Stimulated activated CD4-positive, alpha-beta T cell treated with anti-CD3 and anti-CD28 coated beads, TNF-alpha, amount 100 ng/mL, for 4 hours (primary cell): ENCODE results near the gene STAM2.
"Not testable (repeated sequence)": the region's sequence is repeated elsewhere in the genome, so short reads cannot be mapped to it uniquely, and the experiment has no call there.

ENCODE experiments used
- DNase-seq, 3 experiments: peaks; one replicate each; pipeline ENCODE4 v3.0.0-alpha.2; 2020; ENCODE audit warnings: low read depth in 3 of 3

Gene STAM2

DNA sequence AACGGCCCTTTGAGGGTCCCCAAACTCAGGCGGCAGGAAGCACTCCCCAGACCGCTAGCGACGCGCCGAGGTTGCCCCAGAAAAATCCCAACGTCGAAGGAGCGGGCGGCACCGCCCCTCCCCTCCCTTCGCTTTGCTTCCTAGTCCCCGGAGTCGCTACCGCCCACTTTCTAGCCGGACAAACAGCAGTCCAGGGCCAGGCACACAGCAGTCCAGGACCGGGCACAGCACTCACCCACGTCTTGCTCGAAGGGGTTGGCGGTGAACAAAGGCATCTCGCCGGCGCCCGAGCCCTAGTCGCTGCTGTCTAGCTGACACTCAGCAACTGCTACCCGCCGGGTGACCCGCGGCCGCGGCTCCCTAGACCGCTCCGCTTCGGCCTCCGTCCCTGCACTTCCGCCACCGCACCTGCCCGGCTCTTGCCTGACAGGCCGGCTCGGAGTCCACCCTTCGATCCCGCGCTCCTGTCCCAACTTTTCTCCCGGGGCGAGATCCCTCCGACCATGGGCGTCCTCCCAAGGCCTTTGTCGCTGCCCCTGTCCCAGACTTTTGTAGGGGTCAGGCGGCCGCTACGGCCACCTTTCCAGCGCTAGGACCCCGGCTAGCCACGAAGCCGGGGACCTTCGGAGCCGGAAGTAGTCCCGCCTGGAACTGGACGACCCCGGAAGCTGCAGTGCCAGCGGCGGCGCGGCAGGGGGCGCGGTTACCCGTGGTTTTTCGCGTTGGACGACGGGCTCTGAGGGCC, at the start of gene STAM2:
Gene STAM2, minus strand, starts transcription at position 396 of the 745 bp plus-strand sequence. Its CDS starts 121 bp downstream, at position 275.
- peak; percentile 88 to 90 (median 89) for DNase-seq

DNA sequence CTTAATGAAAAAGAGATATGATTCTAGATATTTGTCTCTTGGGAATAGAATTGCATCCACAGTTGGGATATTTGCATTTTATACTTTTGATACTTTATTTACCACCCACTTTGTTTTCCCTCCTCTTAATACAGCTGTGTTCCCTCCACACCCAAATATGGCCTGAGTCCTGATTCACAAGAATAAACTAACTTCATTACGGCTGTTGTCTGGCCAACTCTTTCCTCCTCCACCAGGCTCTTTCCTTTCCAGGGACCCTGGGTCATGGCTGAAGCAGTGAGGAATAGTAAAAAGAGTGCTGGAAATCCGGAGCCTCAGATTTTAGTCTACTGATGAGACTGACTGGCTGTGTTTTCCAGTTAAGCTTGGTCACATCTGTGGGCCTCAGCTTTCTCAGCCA, 48.4 kb upstream of the STAM2 start:
- no peak for DNase-seq

DNA sequence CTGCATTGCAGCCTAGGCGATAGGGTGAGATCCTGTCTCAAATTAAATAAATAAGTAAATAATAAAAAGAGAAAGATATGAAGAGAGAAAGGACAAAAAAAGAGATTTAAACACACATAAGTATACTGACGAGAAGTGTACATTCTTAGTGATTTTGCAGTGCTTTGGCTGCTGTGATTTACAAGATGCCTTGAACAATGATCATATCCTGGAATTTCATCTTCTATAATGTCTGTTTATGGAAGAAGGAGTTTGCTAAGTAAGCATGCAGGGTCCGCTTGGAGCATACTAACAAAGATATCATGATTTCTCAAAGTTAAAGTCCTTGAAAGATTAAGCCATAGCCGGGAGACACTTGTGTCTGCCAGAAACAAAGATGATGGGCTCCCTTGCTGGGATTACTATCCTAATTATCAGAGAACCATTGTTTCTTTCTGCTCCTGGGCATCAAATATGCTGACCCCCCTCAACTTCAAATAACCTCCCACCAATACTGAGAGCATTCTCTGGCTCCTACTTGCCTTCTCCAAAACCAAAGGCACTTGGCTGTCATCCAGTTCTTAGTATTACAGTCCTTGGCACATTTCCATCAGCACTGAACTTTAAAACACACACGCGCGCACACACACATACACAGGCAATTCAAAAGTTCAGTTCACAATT, 47.5 kb upstream of the STAM2 start:
- DNase-seq, result no peak

DNA sequence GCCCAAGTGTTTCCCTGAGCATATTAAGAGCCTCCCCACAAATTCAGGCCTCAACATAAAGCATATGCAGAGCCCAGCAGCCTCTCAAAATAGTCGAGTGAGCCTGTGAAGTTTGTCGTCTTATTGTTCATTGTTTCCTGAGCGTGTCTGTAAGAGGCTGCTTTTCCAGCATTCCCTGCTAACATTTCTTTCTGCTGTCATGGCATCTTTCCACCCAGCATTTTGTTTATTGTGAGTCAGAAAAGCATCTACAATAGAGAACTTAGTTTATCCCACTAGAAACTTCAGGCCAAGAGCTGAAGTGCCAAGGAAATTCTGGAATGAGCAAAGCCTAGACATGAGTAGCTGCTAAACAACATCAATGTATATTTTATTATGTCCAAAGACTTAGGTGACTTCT, 46.3 kb upstream of the STAM2 start:
- no peak for DNase-seq

DNA sequence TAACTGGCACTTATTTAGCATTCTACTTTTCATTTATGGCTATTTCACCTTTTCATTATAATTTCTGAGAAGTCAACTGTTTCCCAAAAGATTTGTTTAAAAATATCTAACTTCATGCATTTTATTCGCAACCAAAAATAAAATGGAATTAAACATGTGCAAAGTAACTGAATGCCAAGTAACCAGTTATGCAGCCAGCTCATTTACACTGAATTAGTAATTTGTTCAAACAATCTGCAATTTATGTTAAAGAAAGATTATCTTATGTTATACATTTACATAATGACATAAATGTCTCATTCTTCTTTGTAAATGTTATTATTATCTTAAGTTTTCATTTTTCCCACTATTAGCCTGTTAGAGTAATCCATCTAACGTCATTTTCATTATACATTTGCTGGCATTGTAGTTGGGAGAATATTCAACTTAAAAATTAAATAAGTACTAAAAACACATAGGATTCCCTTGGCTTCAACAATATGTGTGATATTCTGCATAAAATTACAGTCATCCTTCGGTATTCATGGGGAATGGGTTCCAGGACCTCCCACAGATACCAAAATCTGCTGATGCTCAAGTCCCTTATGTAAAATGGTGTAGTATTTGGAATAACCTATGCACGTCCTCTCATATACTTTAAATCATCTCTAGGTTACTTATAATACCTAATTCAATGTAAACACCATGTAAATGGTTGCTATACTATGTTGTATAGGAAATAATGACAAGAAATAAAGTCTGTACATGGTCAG, 43.7 kb upstream of the STAM2 start:
- DNase-seq, result no peak

DNA sequence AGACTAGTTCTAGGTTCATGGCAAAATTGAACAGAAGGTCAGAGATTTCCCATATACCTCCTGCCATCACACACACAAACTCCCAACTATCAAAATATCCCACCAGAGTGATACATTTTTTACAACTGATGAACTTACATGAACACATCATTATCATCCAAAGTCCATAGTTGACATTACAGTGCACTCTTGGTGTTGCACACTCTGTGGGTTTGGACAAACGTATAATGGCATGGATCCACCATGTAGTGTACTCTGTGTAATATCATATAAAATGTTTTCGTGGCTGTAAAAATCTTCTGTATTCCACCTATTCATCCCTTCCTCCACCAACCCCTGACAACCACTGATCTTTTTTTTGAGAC, 25.9 kb upstream of the STAM2 start:
- no peak for DNase-seq

DNA sequence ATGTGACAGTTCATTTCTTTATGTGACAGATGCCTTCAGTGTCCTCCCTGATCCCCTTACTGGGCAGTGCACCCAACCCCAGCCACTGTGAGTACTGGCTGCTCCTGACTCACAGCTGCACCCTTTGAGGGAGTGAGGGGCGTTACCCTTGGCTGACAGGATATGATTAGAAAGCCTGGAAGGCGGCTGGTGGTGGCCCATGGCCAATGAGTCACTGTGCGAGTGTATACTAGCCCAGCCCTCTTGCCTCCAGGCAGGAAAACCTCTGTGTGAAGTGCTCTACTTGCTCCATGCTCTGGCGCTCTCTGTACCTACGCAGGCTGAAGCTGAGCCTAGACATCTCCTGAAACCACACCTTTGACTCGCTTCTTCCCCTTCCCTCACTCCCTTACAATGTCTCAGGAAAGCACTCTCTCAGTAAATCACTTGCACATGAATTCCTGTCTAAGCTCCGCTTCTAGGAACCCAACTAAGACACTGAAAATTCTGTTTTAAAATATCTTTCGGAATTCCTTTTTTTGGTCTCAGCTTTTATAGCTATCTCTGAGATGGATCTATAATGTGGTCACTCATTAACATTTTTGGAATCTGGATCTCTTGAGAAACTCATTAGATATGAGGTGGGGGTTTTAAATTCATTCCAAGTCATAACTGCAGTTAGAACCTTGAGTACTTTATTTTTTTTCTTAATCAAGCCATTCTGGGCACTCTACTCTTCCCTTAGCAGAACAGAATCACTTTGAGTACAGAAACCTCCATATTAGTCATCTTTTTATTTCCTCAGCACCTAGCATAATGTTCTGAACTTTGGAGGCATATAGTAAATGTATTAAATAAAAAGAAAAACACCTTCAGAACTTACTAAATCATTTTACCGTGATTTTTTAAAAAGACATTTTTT, 25.3 kb upstream of the STAM2 start:
- no peak for DNase-seq

DNA sequence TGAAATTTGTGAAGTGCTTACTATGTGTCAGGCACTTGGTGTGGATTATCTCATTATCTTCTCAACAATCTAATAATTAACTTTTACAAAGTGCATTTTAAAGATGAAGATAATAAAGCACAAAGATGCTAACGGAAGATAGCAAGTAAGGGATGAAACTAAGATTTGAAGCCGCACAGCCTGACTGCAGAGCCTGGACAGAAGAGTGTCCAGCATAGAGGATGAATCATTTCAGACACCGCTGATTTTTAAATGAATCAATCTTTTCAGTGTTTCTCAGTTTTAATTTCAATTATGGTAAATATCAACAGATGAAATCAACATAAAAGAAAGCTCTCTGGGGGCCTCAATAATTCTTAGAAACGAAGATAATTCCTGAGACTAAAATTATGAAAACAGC, 24.5 kb upstream of the STAM2 start:
- DNase-seq, result no peak

DNA sequence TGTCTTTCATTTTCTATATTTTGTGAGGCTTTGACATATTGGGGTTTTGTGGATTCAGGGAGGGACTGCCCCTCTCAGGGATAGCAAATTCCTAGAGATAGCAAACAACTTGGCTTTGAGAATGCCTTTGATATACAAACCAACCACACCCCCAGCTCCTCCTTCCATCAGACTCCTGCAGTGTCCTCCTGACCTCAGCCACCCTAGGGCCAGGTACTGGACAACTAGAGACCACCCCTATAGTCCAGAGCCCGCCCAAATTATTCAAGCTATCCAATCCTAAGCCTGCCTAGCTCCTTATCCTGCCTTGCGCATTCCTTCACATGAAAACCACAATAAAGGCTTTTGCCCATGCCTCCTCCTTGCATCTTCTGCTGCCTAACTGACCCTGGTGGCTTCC, 22.9 kb upstream of the STAM2 start:
- no peak for DNase-seq

DNA sequence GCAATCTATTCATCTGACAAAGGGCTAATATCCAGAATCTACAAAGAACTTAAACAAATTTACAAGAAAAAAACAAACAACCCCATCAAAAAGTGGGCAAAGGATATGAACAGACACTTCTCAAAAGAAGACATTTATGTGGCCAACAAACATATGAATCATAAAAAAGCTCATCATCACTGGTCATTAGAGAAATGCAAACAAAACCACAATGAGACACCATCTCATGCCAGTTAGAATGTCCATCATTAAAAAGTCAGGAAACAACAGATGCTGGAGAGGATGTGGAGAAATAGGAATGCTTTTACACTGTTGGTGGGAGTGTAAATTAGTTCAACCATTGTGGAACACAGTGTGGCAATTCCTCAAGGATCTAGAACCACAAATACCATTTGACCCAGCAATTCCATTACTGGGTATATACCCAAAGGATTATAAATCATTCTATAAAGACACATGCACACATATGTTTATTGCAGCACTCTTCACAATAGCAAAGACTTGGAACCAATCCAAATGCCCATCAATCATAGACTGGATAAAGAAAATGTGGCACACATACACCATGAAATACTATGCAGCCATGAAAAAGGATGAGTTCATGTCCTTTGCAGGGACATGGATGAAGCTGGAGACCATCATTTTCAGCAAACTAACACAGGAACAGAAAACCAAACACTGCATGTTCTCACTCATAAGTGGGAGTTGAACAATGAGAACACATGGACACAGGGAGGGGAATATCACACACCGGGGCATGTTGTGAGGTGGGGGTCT, 22.1 kb upstream of the STAM2 start:
- DNase-seq, result not testable (repeated sequence)

DNA sequence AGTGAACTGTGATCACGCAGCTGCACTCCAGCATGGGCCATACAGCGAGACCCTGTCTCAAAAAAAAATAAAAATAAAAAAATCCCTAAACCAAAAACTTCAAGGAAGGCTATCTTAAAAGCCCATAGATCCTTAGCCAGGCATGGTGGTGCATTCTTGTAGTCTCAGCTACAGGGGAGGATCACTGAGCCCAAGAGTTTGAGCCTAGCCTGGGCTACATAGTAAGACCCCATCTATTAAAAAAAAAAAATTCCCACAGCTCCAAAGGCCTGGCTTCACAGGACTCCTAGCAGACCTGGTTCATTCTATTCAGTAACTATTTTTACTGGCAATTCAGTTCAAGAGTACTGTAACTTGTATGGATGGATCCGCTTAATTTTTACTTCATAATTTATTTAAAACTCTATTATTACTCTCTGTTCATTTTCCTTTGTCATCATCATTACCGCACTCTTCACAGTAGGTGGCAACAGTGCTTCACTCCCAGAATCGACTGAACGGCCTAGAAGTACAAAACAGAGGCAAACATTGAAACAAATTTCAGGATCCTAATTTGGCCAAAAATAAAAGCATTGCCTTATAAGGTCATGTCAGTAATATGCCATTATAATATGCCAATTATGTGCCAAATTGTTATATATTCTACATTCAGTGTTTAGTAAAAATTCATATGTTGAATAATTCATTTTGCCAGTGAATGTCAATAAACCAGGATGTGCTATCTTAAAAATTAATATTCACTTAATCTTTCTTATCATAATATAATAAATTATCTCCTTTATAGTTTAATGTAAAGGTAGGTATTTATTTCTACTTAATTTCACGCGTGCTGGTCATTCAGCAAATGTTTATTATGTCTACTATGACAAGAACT, 14.3 kb upstream of the STAM2 start:
- no peak for DNase-seq

DNA sequence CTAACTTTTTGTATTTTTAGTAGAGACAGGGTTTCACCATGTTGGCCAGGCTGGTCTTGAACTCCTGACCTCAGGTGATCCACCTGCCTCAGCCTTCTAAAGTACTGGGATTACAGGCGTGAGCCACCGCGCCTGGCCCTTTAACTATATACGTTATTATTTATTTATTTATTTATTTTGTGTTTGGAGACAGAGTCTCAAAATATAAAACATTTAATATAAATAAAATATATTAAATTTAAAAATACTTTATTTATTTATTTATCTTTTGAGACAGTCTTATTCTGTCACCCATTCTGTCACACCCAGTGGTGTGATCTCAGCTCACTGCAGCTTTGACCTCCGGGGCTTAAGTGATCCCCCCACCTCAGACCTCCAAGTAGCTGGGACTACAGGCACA, 11.2 kb upstream of the STAM2 start:
- not testable (repeated sequence) for DNase-seq

DNA sequence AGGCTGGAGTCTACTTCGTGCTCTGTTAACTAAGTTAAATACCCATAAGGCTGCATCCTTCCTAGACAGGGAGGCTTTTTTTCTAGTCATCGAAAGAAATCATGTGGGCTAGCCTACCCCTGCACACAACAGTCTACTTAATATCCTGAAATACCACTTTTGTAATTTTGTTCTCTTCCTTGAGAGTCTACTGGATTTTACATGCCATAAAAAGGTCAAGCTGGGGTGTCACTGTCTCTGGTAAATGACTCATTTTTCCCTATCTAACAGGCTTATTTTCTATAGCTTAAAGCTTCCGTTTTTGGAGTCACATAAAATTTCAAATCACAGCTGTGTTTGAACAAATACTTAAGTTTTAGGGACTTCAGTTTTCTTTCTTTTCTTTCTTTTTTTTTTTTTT, 10.7 kb upstream of the STAM2 start:
- no peak for DNase-seq

DNA sequence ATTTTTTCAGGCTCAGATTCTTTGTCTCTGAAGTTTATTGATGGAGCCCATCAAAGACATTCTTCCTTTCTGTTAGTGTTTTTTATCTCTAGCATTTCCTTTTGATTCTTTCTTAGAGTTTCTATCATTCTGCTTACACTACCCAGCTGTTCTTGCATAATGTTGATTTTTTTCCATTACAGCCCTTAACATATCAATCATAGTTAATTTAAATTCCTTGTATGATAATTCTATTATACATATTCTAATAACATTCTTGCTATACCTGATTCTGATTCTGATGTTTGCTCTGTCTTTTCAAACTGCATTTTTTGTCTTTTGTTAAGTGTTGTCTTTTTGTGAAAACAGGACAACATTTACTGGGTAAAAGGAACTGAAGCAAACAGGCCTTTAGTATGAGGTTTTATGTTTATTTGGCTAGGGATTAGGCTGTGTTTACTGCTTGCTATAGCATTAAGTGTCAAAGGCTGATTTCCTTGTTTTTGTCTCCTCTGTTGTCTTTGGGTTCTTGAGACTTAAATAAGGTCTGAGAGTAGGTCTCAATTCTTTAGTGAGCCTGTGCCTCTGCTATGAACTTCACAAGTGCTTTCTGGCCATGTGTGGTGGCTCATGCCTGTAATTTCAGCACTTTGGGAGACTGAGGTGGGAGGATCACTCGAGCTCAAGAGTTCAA, 8.0 kb upstream of the STAM2 start:
- no peak for DNase-seq

DNA sequence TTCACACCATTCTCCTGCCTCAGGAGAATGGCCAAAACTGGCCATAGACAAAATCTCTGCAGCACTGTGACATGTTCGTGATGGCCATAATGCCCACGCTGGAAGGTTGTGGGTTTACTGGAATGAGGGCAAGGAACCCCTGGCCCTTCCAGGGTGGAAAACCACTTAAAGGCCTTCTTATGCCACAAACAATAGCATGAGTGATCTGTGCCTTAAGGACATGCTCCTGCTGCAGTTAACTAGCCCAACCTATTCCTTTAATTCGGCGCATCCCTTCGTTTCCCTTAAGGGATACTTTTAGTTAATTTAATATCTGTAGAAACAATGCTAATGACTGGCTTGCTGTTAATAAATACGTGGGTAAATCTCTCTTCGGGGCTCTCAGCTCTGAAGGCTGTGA, 2.1 kb upstream of the STAM2 start:
- not testable (repeated sequence) for DNase-seq

DNA sequence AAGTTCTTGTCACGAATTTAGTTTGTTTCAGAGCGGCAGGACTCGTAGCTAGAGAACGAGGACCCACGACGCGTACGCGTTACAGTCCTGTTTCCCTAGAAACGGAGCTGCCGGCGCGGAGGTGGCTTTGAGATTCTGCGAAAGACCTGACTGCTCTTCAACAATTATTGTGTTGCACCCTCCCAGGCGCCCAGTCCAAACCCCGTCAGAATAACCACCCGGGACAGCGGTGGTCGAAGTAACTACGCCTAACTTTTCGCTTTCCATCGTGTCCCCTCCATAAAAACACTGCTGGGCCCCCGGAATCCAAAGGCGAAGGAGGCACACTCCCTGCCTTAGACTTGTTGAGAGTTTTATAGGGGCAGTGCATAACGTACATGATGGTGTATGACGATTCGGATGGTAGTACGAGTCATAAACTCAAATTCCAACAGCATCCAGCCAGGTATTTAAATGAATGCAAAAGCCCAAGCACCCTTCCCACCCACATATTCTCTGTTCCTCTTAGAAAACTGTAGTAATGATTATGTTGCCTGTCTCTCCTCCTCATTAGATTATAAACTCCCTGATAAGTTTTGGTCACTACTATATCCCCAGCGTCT, 651 bp upstream of the STAM2 start:
- no peak for DNase-seq

DNA sequence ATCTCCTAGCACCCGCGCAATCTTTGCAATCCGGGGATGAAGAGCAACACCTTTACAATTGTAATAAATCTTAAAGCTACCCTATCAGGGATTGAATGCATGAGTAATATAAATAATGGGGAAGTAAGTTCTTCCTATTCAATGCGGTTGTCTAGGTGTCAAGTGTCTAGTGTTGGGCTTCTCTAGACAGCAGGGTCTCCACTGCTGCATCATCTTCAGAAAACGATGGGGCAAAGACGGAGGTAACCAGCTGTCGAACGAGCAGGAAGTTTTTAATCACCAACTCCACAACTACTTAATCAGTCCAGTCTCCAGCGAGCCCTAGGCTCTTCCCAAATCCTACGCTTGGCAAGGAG, 573 bp downstream of the STAM2 start:
- no peak for DNase-seq

DNA sequence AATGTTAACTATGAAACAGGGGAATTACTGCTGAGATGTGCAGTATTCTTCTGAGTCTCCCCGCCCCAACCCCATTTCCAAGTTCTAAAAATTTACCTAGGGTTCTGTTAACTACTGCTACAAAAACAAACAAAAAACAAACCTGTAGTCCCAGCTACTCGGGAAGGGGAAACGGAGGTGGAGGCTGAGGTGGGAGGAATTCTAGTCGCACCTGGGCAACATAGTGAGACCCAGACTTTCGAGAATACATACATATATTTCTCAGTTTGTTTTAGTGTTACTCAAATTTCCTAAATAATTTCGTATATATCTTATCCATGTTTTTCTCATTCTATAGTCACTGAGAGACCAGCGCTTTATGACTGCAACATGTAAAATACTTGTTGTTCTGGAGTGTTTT, 989 bp downstream of the STAM2 start:
- DNase-seq, result no peak

DNA sequence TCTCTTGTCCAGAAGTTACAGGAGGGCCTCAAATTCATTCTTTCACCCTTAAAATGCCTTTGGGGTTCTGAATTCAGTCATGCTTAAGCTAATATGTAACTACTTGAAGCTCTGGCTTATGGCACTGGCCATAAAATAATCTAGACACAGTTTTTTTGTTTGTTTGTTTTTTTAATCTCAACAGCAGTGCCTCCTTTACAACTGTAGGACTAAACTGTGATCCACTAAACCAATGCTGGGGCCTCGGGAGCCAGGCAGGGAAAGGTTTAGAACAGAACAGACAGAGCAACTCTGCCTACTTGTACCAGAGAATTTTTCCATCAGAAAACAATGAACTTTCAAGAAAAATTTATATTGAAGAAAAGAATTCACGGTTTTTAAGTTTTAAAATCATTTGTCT, 1.7 kb downstream of the STAM2 start:
- no peak for DNase-seq
